GM19463 (cell line): ENCODE data around the gene MUC15.
A peak's percentile ranks its signal among the peaks of the same experiment; 100 is the strongest.
"Not testable (repeated sequence)": the region's sequence is repeated elsewhere in the genome, so short reads cannot be mapped to it uniquely, and the experiment has no call there.

ENCODE experiments used
- ATAC-seq: cut with Tn5 transposase; IDR thresholded peaks from one replicate; pipeline ENCODE4 v1.9.1; 2021; ENCODE audit warnings: mild to moderate bottlenecking, moderate library complexity; ENCODE audit not compliant: unreplicated experiment

Gene MUC15, protein sequence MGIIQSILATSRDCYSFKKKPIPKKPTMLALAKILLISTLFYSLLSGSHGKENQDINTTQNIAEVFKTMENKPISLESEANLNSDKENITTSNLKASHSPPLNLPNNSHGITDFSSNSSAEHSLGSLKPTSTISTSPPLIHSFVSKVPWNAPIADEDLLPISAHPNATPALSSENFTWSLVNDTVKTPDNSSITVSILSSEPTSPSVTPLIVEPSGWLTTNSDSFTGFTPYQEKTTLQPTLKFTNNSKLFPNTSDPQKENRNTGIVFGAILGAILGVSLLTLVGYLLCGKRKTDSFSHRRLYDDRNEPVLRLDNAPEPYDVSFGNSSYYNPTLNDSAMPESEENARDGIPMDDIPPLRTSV

DNA sequence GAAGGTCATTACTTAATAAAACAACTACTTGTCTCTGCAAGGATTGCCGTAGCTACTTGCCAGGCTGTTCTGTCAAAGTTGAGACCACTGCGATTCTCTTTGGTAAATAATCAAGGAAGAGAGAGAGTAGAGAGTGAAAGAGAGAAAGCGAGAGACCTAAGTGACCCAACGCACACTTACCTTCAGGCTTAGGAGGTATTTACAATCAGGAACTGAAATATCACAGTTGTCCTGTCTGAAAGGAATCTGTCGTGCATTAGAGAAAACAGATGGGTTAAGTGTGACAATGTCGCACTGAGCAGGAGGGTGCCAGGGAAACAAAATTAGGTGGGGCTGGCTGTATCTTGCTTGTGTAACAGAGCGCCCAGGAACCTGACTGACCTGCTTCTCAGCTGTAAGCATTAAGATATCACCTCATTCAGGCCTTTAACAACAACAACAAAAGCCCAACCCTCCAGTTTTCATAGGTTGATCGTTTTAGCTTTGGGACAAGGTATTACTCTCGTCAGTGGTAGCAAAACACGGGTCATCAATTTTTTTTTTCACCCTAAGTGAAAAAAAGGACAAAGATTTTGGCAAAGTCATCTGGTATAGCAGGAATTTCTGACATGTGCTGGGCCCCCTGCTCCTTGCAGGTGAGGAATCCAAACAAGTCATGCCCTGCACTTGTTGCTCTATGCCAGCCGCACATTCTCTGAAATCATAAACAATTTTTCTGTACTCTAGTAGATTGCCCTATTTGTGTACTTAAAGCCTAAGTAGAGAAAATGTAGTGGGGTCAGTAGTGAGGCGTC, at the start of gene MUC15:
Gene MUC15, minus strand, starts transcription at position 403 of the 794 bp plus-strand sequence. CDS start 5,169 bp downstream, outside the sequence.
- no peak for ATAC-seq

GRCh38 chr11:26621132-26621531, 49.1 kb upstream of the MUC15 start:
- ATAC-seq = no peak

GRCh38 chr11:26620282-26621045, 48.4 kb upstream of the MUC15 start:
- ATAC-seq = no peak

GRCh38 chr11:26618441-26618840, 46.4 kb upstream of the MUC15 start:
- ATAC-seq = no peak

DNA sequence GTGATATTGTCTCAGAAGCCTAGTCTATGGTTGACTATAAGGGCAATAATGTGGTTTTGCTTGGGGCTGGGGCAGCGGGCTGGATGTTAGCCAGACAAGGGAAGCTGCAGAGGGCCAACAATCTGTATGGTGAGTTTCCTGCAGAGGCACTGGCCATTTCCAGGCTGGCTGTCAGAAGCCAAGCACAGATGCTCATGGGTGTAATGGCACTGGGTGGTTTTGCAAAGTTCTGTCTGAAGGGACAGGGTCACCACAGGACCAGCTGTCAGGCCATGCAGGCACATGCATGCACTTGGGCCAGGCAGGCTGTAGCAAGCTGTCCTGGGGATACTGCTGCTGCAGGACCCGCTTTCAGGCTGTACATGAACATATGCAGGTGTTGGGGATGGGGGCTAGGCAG, 41.7 kb upstream of the MUC15 start:
- ATAC-seq = no peak

- peak; percentile 29 for ATAC-seq
Measured at GRCh38 chr11:26608507-26609146, 36.6 kb upstream of the MUC15 start.

GRCh38 chr11:26607725-26608506, 35.9 kb upstream of the MUC15 start:
- peak; percentile 73 for ATAC-seq

DNA sequence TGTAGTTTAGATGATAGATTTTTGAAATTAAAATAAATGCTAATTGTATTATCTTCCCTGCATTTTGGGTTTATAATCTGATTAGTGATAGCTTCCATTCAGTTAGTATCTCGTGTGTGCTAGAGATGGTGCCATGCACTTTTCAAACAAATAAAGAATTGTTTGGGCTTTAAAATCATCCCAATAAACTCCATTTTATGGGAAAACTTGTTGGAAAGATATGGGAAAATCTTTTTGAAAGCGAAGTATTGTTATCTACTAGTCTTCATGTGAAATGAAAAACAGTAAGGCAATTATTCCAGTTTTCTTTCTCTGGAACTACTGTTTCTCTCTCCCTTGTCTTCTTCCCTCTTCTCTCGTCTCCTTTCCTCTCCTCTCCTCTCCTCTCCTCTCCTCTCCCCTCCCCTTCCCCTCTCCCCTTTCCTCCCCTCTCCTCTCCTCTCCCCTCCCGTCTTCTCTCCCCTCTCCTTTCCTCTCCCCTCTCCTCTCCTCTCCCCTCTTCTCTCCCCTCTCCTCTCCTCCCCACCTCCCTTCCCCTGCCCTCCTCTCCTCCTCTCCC, 27.9 kb upstream of the MUC15 start:
- ATAC-seq = no peak

DNA sequence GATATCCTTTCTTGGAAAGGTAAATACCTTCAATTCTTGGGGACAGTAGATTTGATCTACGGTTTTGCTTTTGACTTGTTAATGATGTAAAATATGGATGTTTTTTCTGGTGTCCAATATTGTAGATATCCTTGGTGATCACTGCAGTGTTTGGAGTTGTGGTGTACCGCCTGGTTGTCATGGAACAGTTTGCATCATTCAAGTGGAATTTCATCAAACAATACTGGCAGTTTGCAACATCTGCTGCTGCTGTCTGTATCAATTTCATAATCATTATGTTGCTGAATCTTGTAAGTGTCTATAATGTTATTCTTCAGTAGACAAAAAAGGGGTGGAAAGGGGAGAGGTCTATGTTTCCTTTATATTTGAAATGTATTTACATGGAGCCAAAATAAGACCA, 27.4 kb upstream of the MUC15 start:
- ATAC-seq = no peak

DNA sequence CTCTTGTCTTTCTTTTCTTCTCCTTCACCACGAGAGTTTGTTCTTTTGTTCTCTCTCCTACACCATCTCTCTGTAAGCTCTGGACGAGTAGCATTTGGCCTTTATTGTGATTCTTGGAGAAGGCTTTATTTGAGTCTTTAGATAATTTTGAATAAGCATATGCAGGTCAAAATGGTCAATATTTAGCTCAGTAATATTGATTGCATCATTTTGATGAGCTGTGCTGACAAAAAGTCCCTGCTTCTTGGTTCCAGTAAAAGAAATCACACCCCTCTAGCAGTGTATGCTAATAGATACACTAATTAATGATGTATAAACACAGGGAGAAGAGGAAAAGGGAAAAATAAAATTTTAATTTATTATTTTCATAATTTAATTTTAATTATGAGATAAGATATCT, 25.8 kb upstream of the MUC15 start:
- ATAC-seq = no peak

- ATAC-seq = not testable (repeated sequence)
Measured at GRCh38 chr11:26597049-26597689, 25.1 kb upstream of the MUC15 start.

- not testable (repeated sequence) for ATAC-seq
Measured at GRCh38 chr11:26595207-26595865, 23.3 kb upstream of the MUC15 start.

- no peak for ATAC-seq
Measured at GRCh38 chr11:26593691-26594090, 21.6 kb upstream of the MUC15 start.

GRCh38 chr11:26587073-26587472, 15.0 kb upstream of the MUC15 start:
- ATAC-seq = no peak

GRCh38 chr11:26584818-26585217, 12.8 kb upstream of the MUC15 start:
- no peak for ATAC-seq

- no peak for ATAC-seq
Measured at GRCh38 chr11:26583550-26583949, 11.5 kb upstream of the MUC15 start.

GRCh38 chr11:26580929-26581328, 8.9 kb upstream of the MUC15 start:
- ATAC-seq = no peak

GRCh38 chr11:26579683-26580082, 7.6 kb upstream of the MUC15 start:
- ATAC-seq = no peak
